ENCODE results near the gene CHURC1. TPM values are rescaled to one million over a fixed set of nuclear protein-coding genes. Genes with fewer than 3 reads are reported as not detected.

Gene CHURC1
- total RNA-seq, 2 experiments from 2014 or later, result 33.0 to 72.5 TPM

DNA sequence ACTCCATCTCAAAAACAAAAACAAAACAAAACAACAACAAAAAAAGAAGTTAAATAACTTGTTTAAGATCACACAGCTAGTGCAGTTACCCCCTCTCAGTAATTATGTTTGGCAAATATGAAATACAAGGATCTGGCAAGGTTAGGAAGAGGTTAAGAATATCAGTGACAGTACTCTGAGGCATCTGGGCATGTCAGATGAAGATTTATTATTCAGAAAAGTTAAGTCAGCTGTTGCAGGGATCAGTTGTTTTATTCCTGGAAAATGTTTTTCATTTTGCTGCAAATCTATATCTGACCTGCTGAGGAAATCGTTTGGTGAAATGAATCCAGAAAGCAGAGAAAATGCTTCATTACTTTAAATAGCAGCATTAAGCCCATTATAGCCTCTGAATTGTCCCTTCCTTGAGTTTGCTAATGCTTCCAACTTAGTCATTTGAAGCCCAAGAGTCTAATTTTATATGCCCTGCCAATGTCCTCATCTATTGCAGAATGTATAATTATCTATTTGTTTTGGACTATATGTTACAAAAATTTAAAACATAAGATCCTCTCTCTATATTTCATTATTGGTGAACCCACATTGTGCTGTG, 20.2 kb downstream of the CHURC1 start:
- DNase-seq (ENCODE audit: low spot score), result no peak
- Histone ChIP-seq H3K27ac (ENCODE audit: low read depth, low read length, poor library complexity, severe bottlenecking) (no peak overlapping the region), H4K20me1 (ENCODE audit: insufficient read depth, low read length) (no peaks in the 10 kb centered on the region), H3K4me2 (ENCODE audit: low read length) (no peak overlapping the region), H3K9me3 (ENCODE audit: low read length) (no peaks in the 10 kb centered on the region), H2AFZ (ENCODE audit: low read length) (no peak overlapping the region), H3K9me2 (ENCODE audit: insufficient read depth, low read length) (no peaks in the 10 kb centered on the region), H3K4me1 (ENCODE audit: insufficient read depth, low read length, poor library complexity, severe bottlenecking) (no peaks in the 10 kb centered on the region), H3K36me3 (ENCODE audit: insufficient read depth, low read length) (peaks cover 80% of the 10 kb centered on the region), H3K4me3 (ENCODE audit: low read depth, low read length, poor library complexity, severe bottlenecking) (no peak overlapping the region), H3K79me2 (ENCODE audit: insufficient read depth, low read depth, low read length) (no peaks in the 10 kb centered on the region)
- intact Hi-C loops (cut with micrococcal nuclease; ENCODE audit: unreplicated experiment), result no loop called here
- BruUV-seq (replicated peaks), result TSS peak; percentile 42
- TF ChIP-seq, protein P1, sequence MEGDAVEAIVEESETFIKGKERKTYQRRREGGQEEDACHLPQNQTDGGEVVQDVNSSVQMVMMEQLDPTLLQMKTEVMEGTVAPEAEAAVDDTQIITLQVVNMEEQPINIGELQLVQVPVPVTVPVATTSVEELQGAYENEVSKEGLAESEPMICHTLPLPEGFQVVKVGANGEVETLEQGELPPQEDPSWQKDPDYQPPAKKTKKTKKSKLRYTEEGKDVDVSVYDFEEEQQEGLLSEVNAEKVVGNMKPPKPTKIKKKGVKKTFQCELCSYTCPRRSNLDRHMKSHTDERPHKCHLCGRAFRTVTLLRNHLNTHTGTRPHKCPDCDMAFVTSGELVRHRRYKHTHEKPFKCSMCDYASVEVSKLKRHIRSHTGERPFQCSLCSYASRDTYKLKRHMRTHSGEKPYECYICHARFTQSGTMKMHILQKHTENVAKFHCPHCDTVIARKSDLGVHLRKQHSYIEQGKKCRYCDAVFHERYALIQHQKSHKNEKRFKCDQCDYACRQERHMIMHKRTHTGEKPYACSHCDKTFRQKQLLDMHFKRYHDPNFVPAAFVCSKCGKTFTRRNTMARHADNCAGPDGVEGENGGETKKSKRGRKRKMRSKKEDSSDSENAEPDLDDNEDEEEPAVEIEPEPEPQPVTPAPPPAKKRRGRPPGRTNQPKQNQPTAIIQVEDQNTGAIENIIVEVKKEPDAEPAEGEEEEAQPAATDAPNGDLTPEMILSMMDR (conservative IDR thresholded peaks at IDR 0.05; ENCODE audit: low read length), result no peak
- no peak for TF ChIP-seq EZH2phosphoT487 (IDR thresholded peaks at IDR 0.05; ENCODE audit: borderline replicate concordance, low read depth, low read length)
- ChIA-PET CTCF (ENCODE audit: unreplicated experiment) (no interaction called here), POLR2A (interaction anchor here (1.1 to 1.4 kb wide), 2 partner anchors 10 to 17 kb away, joined by 5 to 7 read pairs; no protein-coding TSS in a partner anchor)

DNA sequence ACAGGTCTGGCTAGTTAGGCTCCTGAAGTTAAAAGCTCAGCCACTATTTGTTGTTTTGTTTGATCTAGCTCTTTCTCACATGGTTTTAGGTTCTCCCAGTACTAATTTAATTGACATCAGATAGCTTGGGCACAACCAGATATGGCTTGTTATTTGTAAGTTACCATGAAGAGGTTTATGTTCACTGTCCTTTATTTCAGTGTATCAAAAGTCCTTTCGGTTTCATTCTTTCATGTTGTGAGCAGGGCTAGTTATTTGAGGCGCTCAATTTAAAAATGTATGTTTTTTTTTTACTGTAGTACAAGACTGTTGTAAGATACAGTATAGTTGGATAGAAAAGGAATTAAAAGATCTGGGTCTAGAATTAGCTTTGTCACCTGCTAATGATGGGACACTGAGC, 21.3 kb downstream of the CHURC1 start:
- BruUV-seq (replicated peaks), result no TSS peak
- Histone ChIP-seq H3K4me1 (ENCODE audit: insufficient read depth, low read length, poor library complexity, severe bottlenecking) (no peaks in the 10 kb centered on the region), H3K27ac (ENCODE audit: low read depth, low read length, poor library complexity, severe bottlenecking) (no peak overlapping the region), H3K9me2 (ENCODE audit: insufficient read depth, low read length) (no peaks in the 10 kb centered on the region), H3K9me3 (ENCODE audit: low read length) (no peaks in the 10 kb centered on the region), H3K4me3 (ENCODE audit: low read depth, low read length, poor library complexity, severe bottlenecking) (no peak overlapping the region), H4K20me1 (ENCODE audit: insufficient read depth, low read length) (no peaks in the 10 kb centered on the region), H2AFZ (ENCODE audit: low read length) (no peak overlapping the region), H3K36me3 (ENCODE audit: insufficient read depth, low read length) (peaks cover 69% of the 10 kb centered on the region), H3K4me2 (ENCODE audit: low read length) (no peak overlapping the region), H3K79me2 (ENCODE audit: insufficient read depth, low read depth, low read length) (no peaks in the 10 kb centered on the region)
- ChIA-PET CTCF (ENCODE audit: unreplicated experiment) (no interaction called here), POLR2A (interaction anchor here (0.6 to 1.9 kb wide), 2 partner anchors 11 kb away, joined by 3 to 12 read pairs; no protein-coding TSS in a partner anchor)
- intact Hi-C loops (cut with micrococcal nuclease; ENCODE audit: unreplicated experiment), result no loop called here
- DNase-seq (ENCODE audit: low spot score), result no peak
- TF ChIP-seq, protein P1 (conservative IDR thresholded peaks at IDR 0.05; ENCODE audit: low read length), result no peak
- TF ChIP-seq EZH2phosphoT487 (IDR thresholded peaks at IDR 0.05; ENCODE audit: borderline replicate concordance, low read depth, low read length), result no peak

DNA sequence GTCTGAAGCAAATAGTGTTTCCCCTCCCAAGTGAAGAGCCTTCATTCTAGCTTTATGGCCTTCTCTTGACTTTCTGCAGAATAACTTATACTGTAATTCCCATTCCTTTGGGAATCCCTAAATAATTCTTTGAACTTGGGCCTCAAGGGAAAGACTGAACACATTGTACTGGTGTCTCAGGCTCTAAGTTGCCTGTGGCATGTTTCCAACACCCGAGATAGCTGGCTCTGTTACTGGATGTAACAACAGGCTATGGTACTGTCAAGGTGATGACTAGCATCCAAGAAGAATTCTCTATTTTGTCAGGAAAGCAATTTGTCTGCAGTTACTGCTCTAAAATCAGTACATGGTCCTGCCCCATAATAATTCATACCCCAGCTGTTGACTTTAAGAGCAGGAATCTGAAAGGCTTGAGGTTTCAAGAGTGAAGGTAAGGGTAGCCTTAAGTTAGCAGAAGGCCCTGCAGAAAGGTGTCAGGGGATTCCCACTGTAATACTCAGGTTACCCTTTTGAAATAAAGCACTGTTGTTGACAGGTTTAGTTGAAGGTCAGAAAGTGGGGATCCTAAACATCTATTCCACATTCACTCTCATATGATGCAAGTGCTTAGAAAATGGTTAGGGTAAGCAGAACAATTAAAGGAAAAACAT, 23.0 kb downstream of the CHURC1 start:
- no peak overlapping the region for H3K27ac ChIP-seq (ENCODE audit: low read depth, low read length, poor library complexity, severe bottlenecking)
- peaks cover 51% of the 10 kb centered on the region for H3K36me3 ChIP-seq (ENCODE audit: insufficient read depth, low read length)
- CTCF ChIA-PET (ENCODE audit: unreplicated experiment), result no interaction called here
- no peak for DNase-seq (ENCODE audit: low spot score)
- TF ChIP-seq, protein P1 (conservative IDR thresholded peaks at IDR 0.05; ENCODE audit: low read length), result no peak
- no peak for TF ChIP-seq EZH2phosphoT487 (IDR thresholded peaks at IDR 0.05; ENCODE audit: borderline replicate concordance, low read depth, low read length)
- BruUV-seq (replicated peaks), result no TSS peak
- H3K9me2 ChIP-seq (ENCODE audit: insufficient read depth, low read length), result no peaks in the 10 kb centered on the region
- no peaks in the 10 kb centered on the region for H3K9me3 ChIP-seq (ENCODE audit: low read length)
- POLR2A ChIA-PET, result interaction anchor here (0.7 to 1.9 kb wide), 5 partner anchors 9 to 47 kb away, joined by 3 to 12 read pairs (median 3); no protein-coding TSS in a partner anchor
- intact Hi-C loops (cut with micrococcal nuclease; ENCODE audit: unreplicated experiment), result no loop called here
- no peak overlapping the region for H2AFZ ChIP-seq (ENCODE audit: low read length)
- no peak overlapping the region for H3K4me3 ChIP-seq (ENCODE audit: low read depth, low read length, poor library complexity, severe bottlenecking)
- no peak overlapping the region for H3K4me2 ChIP-seq (ENCODE audit: low read length)
- no peaks in the 10 kb centered on the region for H3K79me2 ChIP-seq (ENCODE audit: insufficient read depth, low read depth, low read length)
- no peaks in the 10 kb centered on the region for H4K20me1 ChIP-seq (ENCODE audit: insufficient read depth, low read length)
- H3K4me1 ChIP-seq (ENCODE audit: insufficient read depth, low read length, poor library complexity, severe bottlenecking), result no peaks in the 10 kb centered on the region

All from OCI-LY7 (cell line).